ENCODE data around the gene EFNA5.
"Not testable (repeated sequence)": the region's sequence is repeated elsewhere in the genome, so short reads cannot be mapped to it uniquely, and the experiment has no call there.

Gene EFNA5

GRCh38 chr5:107476783-107477182 lies 194.0 kb downstream of the EFNA5 start:
- no peak for DNase-seq

- DNase-seq: no peak
These were observed 195.8 kb downstream of the EFNA5 start for GRCh38 chr5:107474716-107475489.

- no peak for DNase-seq
These were observed 196.4 kb downstream of the EFNA5 start for GRCh38 chr5:107474361-107474715.

GRCh38 chr5:107472620-107473064 lies 198.1 kb downstream of the EFNA5 start:
- DNase-seq: no peak

GRCh38 chr5:107470295-107470582 lies 200.5 kb downstream of the EFNA5 start:
- no peak for DNase-seq

GRCh38 chr5:107469485-107470294 lies 201.0 kb downstream of the EFNA5 start:
- DNase-seq: no peak

GRCh38 chr5:107469064-107469463 lies 201.7 kb downstream of the EFNA5 start:
- no peak for DNase-seq

GRCh38 chr5:107468276-107468675 lies 202.5 kb downstream of the EFNA5 start:
- DNase-seq: no peak

GRCh38 chr5:107467137-107467932 lies 203.4 kb downstream of the EFNA5 start:
- no peak for DNase-seq

- no peak for DNase-seq
These were observed 204.4 kb downstream of the EFNA5 start for GRCh38 chr5:107466233-107466769.

GRCh38 chr5:107464876-107465275 lies 205.9 kb downstream of the EFNA5 start:
- DNase-seq: no peak

GRCh38 chr5:107464416-107464815 lies 206.3 kb downstream of the EFNA5 start:
- DNase-seq: no peak

GRCh38 chr5:107463731-107464130 lies 207.0 kb downstream of the EFNA5 start:
- no peak for DNase-seq

- DNase-seq: no peak
These were observed 209.0 kb downstream of the EFNA5 start for GRCh38 chr5:107461770-107462169.

- DNase-seq: no peak
These were observed 209.9 kb downstream of the EFNA5 start for GRCh38 chr5:107460789-107461188.

GRCh38 chr5:107459605-107460004 lies 211.1 kb downstream of the EFNA5 start:
- DNase-seq: no peak

- DNase-seq: no peak
These were observed 212.4 kb downstream of the EFNA5 start for GRCh38 chr5:107458322-107458721.

GRCh38 chr5:107457881-107458280 lies 212.9 kb downstream of the EFNA5 start:
- no peak for DNase-seq

- DNase-seq: no peak
These were observed 213.6 kb downstream of the EFNA5 start for GRCh38 chr5:107457138-107457537.

GRCh38 chr5:107456281-107456715 lies 214.4 kb downstream of the EFNA5 start:
- DNase-seq: no peak

GRCh38 chr5:107455111-107455544 lies 215.6 kb downstream of the EFNA5 start:
- no peak for DNase-seq

GRCh38 chr5:107451827-107452226 lies 218.9 kb downstream of the EFNA5 start:
- not testable (repeated sequence) for DNase-seq

- no peak for DNase-seq
These were observed 219.7 kb downstream of the EFNA5 start for GRCh38 chr5:107451028-107451427.

Data from NCI-H2107 (cell line).